Thoracic aorta endothelial cell (primary cell): Measurements from ENCODE around the gene CCDC117. TPM values are rescaled to one million over a fixed set of nuclear protein-coding genes. Genes with fewer than 3 reads are reported as not detected.

Source experiments
- small RNA-seq: library from RNA; depleted of rRNA; stranded (forward); fragments of <200 nt; gene quantifications from one replicate; pipeline ENCODE3, GENCODE V24; 2012
- total RNA-seq: library from RNA; depleted of rRNA; stranded (reverse); fragments of >200 nt; gene quantifications from 2 replicates; pipeline ENCODE4 v1.2.3, GENCODE V29; 2012

The CCDC117 gene, protein sequence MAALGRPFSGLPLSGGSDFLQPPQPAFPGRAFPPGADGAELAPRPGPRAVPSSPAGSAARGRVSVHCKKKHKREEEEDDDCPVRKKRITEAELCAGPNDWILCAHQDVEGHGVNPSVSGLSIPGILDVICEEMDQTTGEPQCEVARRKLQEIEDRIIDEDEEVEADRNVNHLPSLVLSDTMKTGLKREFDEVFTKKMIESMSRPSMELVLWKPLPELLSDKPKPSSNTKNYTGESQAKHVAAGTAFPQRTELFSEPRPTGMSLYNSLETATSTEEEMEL
- 33.1 and 36.8 TPM in 2 replicates for total RNA-seq

DNA sequence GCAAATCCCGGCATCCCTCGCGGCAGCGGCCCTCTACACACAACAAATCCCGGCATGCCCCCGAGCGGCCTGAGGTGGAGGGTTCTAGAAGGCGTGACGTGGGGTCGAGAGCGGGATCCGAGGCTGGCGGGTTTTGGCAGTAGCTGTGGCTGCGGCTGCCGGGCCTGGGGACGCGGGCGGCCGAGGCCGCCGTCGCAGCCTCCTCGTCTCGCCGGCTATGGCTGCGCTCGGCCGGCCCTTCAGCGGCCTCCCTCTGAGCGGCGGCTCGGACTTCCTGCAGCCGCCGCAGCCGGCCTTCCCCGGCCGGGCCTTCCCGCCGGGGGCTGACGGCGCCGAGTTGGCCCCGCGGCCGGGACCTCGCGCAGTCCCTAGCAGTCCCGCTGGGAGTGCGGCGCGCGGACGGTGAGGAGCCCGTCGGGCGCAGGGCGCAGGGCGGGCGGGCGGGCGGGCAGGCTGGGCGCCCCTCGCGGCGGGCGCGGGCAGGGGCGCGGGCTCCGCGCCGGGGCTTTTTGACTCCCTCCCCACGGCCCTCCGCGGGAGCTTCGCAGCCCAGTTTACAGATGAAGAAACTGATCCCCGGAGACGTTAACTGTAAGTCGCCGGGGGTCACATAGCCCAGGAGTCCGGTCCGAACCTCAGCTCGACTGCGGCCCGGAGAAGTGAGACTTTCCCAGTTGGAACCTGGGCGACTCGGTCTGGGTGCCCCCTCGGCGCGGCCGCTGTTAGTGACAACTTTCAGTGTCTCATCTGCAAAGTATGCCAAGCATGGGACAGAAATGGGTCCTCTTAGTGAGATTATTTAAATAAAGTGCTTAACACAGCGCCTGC is at the start of gene CCDC117:
CCDC117 (plus strand) TSS at position 63 of the 828 bp plus-strand sequence; CDS start at position 218, 155 bp downstream.

DNA sequence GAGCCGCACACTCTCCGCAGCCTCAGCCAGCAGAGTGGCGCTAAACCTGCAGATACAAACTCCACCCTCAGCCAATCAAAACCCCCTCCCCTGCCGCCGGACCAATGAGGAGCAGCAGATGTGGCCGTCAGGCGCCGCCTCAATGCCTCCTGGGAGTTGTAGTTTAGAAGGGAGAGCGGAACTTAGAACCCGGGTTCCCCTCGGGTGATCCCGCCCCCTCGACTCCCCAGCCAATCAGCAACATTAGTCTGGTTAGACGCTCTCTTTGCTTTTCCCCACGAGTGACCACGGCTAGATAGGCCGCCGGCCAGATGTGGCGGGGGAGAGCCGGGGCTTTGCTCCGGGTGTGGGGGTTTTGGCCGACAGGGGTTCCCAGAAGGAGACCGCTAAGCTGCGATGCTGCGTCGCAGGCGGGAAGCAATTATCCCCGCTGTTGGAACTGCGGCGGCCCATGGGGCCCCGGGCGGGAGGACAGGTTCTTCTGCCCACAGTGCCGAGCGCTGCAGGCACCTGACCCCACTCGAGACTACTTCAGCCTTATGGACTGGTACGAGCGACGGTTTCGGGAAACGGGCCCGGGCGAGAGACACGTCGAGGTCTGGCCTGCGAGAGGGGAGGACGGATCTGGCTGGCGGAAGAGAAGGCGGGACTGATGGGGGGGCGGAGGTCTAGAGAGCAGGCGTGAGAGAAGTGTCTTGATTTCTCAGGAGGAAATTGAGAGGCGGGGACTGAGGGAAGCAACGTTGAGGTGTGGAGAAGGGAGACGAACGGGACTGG is 30.5 kb upstream of the CCDC117 start, which contains the start of the genes CHEK2 and HSCB:
CHEK2 (minus strand) TSS at position 36 of the 777 bp plus-strand sequence. CDS start 7,099 bp downstream, outside the sequence.
HSCB (plus strand) TSS at position 255 of the 777 bp plus-strand sequence; CDS start at position 312, 57 bp downstream.

DNA sequence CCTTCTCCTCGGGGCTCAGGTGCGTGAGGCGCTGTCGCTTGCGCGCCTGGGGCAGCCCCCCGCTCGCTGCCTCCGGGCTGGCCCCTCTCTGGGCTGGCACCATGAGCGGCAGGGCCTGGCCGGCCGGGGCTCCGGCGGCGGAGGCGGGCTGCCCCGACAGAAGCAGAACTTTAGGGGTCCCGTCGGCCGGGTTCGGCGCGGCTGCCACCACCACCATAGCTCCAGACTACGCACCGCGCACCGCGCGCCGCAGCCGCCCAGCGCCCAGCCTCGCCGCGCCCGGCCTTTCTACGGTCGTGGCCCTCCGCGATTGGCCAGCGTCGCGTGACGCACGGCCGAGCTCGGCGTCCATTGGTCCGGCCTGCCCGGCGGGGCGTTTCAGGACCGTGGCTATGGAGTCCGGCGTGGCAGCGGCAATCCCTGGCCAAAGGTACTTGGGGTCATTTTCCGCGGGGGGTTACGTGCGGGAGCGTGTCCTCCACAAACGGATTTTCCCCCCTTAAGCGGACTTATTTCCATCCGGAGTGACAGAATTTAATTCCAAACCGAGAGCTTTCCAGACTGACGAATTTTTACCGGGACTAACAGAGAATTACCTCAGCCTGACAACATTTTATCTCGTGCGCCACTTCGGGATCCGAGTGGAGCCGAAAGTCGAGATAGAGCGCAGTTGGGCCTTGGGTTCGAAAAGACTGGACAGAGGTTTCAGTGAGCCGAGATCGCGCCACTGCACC is 28.0 kb downstream of the CCDC117 start, which contains the start of gene XBP1:
XBP1 (minus strand) TSS at position 262 of the 734 bp plus-strand sequence.

Small RNA genes within 50 kb of the gene (small RNA-seq; reads per million reads assigned to genes)
- gene Z93930.1: not detected

Other genes starting within 250 kb of the CCDC117 start
- gene TTC28, start 92.9 kb upstream of the CCDC117 start, total RNA-seq: 43.1 and 45.1 TPM in 2 replicates
- gene CHEK2, start 30.9 kb upstream of the CCDC117 start, total RNA-seq: 17.8 and 25.4 TPM in 2 replicates
- gene HSCB, start 30.7 kb upstream of the CCDC117 start, total RNA-seq: 21.3 and 24.3 TPM in 2 replicates
- 141 and 150 TPM in 2 replicates for gene XBP1, start 27.9 kb downstream of the CCDC117 start, total RNA-seq
- 4.9 and 6.3 TPM in 2 replicates for gene ZNRF3, start 110.9 kb downstream of the CCDC117 start, total RNA-seq